ENCODE measurements around the gene TRIM31.
"Not testable (repeated sequence)": the region's sequence is repeated elsewhere in the genome, so short reads cannot be mapped to it uniquely, and the experiment has no call there.

The TRIM31 gene

DNA sequence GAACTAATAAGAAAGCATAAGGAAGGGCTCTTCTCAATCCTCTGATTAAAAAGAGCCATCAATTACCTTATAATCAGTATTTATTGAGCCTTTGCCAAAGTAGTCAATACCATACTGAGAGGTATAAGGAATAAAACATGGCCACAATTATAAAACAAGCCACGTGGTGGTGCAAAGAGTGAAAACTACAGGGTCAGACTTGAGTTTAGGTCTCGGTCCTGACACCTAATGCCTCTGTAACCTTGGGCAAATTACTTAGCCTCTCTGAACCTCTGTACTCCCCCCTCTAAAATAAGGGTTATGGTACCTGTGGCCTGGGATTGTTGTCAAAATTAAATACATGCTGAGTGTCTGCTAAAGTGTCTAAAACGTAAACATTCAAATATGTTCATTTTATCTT is 36.3 kb upstream of the TRIM31 start:
- no peak for DNase-seq (ENCODE audit: low read depth)

DNA sequence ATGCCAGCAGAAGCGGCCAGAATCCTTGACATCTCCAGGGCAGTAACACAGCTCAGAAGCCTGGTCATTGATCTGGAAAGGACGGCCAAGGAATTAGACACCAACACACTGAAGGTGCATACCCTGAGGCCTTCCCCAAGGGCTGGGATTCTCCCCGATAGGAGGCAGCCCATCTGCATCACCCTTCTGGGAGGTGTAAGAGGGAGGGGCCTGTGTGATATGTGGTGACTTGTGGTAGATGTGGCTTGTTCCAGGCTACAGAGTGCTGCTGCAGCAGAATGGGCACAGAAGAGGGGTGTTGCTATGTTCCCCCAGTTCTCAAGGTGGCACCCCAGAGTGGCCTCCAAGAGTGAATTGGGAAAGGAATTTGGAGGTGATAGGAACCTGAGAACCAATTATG is 34.2 kb upstream of the TRIM31 start:
- no peak for DNase-seq (ENCODE audit: low read depth)

- DNase-seq (ENCODE audit: low read depth) = no peak
These were observed 32.9 kb upstream of the TRIM31 start for GRCh38 chr6:30145818-30146217.

DNA sequence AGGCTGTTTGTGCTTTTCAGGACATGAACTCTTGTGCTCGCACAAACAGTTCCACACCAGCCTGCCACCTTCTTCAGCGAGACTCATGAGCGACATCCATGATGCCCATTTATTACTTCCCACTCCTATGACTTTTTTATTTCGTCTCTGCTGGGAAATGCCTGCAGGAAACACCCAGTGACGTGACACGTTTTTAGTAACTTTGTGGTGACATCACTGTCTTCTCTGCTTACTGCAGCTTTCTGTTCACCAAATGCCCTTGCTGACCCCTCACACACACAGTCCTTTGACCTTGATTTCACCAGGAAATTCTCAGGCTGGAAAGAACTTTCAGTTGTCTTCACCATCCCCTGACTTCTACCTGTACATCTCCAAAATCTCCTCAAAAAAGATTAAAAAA is 31.9 kb upstream of the TRIM31 start:
- no peak for DNase-seq (ENCODE audit: low read depth)

DNA sequence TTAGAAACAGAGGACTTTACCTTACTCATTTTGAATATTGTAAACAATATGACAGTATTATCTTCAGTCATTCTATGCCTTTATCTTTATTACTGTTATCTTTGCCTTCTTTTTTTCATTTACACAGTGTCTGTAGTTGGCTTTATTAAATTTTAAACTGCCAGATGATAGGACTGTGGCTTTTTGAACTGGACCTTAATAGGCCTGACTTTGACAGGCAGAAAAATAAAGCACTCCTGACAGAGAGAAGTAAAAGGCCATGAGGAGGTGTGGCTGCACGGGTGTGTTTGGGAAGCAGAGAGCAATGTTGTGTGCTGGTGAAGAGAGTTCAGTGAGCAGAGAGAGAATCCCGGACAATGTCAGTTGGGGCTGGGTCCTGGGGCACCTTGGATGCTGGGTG is 30.9 kb upstream of the TRIM31 start:
- DNase-seq (ENCODE audit: low read depth) = no peak

DNA sequence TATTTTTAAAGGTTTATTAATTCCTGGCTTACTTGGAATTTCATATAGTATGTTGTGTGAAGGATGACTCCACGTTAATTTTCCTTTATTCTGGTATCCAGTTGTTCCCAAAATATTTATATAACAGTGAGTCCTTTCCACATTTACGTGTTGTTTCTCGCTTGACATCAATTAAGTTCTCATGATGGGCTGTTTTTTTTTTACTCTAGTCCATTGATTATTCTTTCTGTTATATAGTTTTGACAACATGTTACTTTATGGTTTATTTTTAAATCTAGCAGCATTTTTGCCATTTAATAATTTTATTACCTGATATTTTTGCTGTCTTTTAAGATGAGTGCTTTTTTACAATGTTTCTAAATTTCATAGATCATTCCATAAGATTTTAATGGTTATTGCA is 29.8 kb upstream of the TRIM31 start:
- DNase-seq (ENCODE audit: low read depth) = no peak

GRCh38 chr6:30140240-30140639 is 27.4 kb upstream of the TRIM31 start:
- not testable (repeated sequence) for DNase-seq (ENCODE audit: low read depth)

DNA sequence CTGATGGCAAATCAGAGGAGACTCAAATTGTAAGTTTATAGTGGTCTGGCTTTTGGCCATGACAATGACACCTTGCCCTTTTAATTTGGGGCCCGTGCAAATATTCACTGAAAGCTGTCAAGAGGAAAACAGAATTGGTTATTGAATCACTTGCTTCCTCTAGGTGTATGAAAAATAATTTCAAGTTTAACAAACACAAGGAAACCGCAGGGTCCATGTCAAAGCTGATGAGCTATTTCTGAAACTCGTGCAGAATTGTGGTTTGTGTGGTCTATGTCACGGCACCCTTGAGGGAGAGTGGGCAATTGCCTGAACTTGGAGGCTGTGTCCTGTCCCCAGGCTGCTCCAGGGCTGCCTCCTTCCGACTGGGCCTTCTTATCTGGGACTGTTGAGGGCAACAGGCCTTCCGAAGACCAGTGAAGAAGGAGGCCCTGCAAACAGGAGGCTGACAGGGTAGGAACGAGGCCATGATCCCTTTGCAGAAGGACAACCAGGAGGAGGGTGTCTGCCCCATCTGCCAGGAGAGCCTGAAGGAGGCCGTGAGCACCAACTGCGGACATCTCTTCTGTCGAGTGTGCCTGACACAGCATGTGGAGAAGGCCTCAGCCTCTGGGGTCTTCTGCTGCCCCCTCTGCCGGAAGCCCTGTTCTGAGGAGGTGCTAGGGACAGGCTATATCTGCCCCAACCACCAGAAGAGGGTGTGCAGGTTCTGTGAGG is 23.8 kb upstream of the TRIM31 start:
- DNase-seq (ENCODE audit: low read depth) = no peak

DNA sequence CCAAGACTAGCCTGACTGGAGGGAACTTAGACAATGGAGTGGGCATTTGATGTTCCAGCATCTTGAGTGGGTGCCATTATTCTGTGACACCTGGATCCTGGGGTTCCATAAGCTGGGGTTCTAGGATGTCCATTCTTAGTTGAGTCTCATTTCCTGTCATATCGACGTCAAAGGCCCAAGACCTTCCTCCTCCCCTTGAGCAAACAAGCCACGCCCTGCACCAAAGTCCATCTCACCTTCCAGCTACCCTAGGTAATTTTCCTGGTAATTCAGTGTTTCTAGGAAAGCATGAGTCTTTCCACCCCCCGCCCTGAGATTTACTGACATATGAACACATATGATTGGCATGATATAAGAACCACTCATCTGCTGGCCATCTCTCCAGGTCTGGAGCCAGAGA is 22.9 kb upstream of the TRIM31 start, which contains the start of gene TRIM40:
TRIM40 (plus strand) TSS at position 384 of the 400 bp plus-strand sequence. CDS start 897 bp downstream, outside the sequence.
- DNase-seq (ENCODE audit: low read depth) = no peak

GRCh38 chr6:30135147-30135546 is 22.3 kb upstream of the TRIM31 start:
- DNase-seq (ENCODE audit: low read depth) = no peak

DNA sequence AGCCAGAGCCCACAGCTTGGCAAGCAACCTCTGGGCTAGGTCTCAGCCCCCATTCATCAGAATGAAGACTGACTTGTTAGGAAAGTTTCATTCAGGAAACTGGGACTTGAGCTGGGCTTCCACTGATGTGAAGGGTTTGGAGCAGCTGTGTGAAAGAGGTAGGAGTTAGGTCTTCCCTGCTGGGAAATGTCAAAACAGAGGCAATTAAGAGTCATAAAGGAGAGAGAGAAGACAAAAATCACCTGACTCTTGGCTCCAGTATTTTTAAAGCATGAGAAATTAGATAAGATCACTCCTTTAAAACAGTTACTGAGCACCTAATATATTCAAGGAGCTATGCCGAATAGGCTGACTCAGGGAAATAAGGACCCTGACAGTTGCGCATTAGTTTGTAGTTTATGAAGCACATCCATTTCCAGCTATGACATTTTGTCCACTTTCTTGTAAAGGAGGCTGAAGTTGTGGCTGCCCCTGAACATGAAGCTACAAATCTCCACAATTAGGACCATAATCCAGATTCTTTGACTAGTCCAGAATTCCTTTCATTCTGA is 19.1 kb upstream of the TRIM31 start:
- no peak for DNase-seq (ENCODE audit: low read depth)

- peak; percentile 49 for DNase-seq (ENCODE audit: low read depth)
These were observed 18.3 kb upstream of the TRIM31 start for GRCh38 chr6:30130887-30131862.

DNA sequence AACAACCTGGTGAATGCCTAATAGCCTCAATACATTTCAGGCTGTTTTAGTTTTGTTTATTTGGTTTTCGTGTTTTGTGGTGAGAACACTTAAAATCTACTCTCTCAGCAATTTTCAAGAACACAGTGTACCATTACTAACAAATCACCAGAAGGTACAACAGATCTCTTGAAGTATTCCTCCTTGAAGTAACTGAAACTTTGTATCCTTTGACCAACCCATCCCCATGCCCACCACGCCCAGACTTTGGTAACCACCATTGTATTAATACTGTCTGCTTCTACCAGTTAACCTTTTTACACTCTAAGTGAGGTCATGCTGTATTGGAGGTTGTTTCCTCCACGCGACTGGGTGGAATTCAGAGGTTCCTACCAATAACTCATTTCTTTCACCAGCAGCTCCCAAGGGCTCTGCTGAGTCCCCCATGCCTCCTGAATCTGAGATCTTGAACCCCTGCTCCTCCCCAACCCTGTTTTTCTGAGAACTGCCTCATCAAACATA is 17.3 kb upstream of the TRIM31 start:
- no peak for DNase-seq (ENCODE audit: low read depth)

DNA sequence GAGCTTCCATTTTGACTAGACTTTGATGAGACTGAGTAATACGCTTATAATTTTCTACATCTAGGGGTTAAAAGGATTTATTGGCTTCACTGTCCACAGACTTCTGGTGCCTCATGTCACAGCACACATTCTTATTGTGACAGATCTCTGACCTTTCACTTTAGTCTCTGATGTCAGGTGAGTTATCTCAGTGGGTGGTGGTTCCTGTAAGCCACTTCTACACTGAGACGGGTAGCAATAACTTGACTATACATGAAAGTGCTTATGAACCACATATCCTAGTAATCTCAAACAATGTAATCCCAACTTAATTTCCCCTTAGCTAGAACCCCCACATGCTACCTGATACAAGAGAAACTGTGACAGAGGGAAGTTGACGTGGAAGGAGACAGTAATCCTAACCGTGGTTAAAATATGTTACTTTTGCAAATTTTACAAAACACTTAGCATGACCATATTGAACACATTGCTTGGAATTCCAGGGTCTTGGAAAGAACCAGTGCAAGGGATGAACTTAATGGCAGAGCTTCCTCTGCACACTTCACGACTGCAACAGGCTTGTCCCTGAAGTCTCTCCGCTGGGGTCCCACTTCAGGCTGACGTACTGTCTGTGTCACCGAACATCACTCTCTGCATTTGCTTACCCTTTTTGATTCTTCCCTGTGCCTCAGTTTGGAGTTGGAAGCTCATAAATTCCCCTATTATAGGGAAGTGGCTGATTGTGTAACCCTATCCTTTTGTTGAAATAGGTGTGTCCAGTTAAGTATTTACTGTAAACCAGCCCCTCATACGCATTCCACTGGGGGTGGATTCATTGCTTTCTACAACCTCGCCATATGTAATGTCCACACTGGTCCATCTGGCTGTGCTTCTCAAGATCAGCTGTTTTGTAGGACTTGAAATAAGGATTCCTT is 16.6 kb upstream of the TRIM31 start:
- no peak for DNase-seq (ENCODE audit: low read depth)

DNA sequence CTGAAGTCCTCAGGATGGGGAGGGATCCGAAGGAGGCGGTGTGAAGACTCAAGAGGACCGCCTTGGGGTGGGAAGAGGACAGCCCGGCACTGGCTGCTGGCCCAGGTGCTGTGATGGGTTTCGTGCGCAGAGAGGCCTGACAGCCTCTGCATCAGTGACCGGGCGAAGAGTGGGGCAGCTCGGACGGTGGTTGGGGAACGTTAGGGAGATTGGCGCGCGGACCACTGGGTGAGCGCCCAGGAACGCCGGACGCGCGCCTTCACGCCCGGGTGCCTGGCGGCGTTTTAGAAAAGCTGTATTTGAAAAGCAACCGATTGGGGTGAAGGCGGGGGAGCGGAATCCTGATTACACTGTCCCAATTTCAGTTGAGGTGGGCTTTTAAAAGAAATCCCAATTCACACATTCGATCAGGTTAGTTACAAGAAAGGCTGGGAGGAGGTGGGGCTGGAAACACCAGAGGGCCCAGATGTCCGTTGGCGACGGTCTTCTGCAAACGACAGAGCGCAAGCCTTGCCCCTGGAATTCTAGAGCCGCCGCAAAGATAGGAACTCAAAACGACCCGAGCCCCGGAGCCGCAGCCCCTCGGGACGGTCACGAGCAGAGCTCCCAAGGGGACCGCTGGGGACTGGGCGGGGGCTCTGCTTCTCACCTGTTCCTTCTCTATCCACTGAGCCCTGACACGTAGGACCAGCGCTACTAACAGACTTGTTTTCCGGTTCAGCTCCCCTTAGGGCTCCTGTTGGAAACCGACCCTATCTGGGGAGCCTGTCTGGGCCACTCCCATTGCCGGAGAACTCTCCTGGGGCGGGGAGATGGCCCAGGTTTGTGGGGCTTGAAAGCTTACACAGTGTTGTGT is 14.6 kb upstream of the TRIM31 start:
- DNase-seq (ENCODE audit: low read depth) = no peak

DNA sequence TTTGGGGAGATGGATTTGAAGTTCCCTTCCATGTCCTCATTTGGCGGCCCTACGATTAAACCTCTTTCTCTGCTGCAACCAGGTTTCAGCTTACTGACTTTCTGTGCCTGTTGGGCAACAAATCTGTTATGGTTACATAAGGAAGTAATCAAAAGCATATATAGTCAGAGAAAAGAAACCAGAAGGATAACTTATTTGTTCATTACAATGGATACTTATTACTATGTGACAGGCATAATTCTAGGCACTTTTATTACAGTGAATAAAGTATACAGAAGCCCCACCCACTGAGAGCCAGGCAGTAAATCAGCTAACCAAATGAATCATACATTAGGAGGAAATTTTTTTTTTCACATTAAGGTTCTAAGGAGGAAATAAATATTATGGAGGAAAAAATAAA is 9.6 kb upstream of the TRIM31 start:
- DNase-seq (ENCODE audit: low read depth) = no peak

GRCh38 chr6:30121446-30122366 is 8.8 kb upstream of the TRIM31 start:
- no peak for DNase-seq (ENCODE audit: low read depth)

- not testable (repeated sequence) for DNase-seq (ENCODE audit: low read depth)
These were observed 5.8 kb upstream of the TRIM31 start for GRCh38 chr6:30118691-30119090.

DNA sequence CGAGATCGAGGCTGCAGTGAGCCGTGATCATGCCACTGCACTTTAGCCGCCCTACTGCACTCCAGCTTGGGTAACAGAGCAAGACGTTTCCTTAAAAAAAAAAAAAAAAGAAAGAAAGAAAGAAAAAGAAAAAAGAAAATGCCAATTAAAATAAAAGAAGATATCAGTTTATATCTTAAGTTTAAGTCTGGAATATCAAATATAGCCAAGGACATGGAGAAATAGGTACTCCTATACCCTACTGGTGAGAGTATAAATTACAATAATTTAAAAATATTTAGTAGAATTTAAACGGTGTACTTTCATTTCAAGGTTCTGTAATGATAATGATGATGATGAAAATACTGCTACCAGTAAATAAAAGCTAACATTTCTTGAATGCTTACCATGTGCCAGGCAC is 3.8 kb upstream of the TRIM31 start:
- DNase-seq (ENCODE audit: low read depth) = no peak

Data from non-pigmented ciliary epithelial cell (primary cell).